DOHH2 (cell line): ENCODE data around the gene KIF1A.

Source experiments
- EZH2phosphoT487 ChIP-seq: fragments of 200-600 bp; sonication (generic); IDR thresholded peaks from 2 replicates; pipeline ENCODE4 v1.6.1; 2017; ENCODE audit warnings: borderline replicate concordance, mild to moderate bottlenecking, antibody characterized with exemption, low read length, moderate library complexity, mixed read lengths
- TF ChIP-seq, protein P1 (sequence below): fragments of 200-600 bp; sonication (generic); IDR thresholded peaks from one replicate; pipeline ENCODE4 v1.5.1; 2014; ENCODE audit warnings: antibody characterized with exemption, mild to moderate bottlenecking, low read depth, low read length; ENCODE audit not compliant: poor library complexity, severe bottlenecking

DNA sequence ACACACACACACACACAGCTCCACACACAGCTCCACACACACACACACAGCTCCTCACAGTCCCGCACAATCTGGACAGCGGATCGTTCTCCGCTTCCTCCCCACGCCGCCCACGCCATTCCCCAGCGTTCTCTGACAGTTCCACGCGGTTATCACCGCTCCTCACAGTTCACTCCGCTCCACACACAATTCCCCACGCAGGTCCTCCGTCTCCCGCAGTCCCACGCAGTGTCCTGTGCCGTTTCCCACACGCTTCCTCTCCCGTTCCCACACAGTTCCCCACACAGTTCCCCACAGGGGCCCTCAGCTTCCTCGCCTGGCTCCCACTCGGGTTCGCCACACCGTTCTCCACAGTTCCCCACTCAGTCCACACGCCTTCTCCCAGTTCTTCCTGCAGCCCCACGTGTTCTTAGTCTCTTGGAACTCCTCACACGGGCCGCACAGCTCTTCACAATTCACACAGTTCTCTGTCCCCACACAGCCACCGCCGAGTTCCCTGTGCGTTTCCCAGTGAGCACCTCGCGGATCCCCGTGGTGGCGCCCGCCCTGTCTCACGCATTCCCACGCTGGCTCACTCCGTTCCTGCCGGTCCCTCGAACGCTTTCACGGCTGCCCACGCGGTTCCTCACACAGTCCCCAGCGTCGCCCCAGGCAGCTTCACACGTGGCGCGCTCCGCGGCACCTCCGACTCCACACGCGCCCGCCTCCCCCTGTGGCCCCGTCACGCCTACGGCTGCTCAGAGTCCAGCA is 38.4 kb downstream of the KIF1A start:
- TF ChIP-seq, protein P1, sequence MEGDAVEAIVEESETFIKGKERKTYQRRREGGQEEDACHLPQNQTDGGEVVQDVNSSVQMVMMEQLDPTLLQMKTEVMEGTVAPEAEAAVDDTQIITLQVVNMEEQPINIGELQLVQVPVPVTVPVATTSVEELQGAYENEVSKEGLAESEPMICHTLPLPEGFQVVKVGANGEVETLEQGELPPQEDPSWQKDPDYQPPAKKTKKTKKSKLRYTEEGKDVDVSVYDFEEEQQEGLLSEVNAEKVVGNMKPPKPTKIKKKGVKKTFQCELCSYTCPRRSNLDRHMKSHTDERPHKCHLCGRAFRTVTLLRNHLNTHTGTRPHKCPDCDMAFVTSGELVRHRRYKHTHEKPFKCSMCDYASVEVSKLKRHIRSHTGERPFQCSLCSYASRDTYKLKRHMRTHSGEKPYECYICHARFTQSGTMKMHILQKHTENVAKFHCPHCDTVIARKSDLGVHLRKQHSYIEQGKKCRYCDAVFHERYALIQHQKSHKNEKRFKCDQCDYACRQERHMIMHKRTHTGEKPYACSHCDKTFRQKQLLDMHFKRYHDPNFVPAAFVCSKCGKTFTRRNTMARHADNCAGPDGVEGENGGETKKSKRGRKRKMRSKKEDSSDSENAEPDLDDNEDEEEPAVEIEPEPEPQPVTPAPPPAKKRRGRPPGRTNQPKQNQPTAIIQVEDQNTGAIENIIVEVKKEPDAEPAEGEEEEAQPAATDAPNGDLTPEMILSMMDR = no peak
- TF ChIP-seq EZH2phosphoT487 = no peak
